H1 (cell line): Measurements from ENCODE around the gene DENND4C. TPM values are rescaled to one million over a fixed set of nuclear protein-coding genes. Genes with fewer than 3 reads are reported as not detected.

Source experiments
- CTCF ChIA-PET: fragments of 300-600 bp; sonication (Branson Sonifier 250); formaldehyde crosslinking; loops from one replicate; lab custom pipeline; 2021; ENCODE audit not compliant: partially characterized antibody; lab: Charles Lee
- POLR2A ChIA-PET: fragments of 300-600 bp; sonication (Branson Sonifier 250); formaldehyde crosslinking; loops from one replicate; lab custom pipeline; 2021; ENCODE audit warnings: inconsistent platforms; ENCODE audit not compliant: partially characterized antibody; lab: Charles Lee
- DNase-seq, 2 experiments: peaks; one replicate each; pipeline versions ENCODE4 v3.0.0 to v3.0.0-alpha.2; 2010 to 2022; ENCODE audit warnings: low spot score in 2 of 2, low read depth in 1 of 2, mixed read lengths in 1 of 2
- FAIRE-seq: peaks from 2 replicates; lab custom pipeline; 2011; peaks lifted over from hg19 to GRCh38; lab: Jason Lieb, UNC
- H2AFZ ChIP-seq: 2 replicates; pipeline ENCODE4 v1.8.1; 2012; ENCODE audit warnings: low read length, inconsistent platforms
- H2AK5ac ChIP-seq: 2 replicates; pipeline ENCODE4 v1.6.1; 2013; ENCODE audit warnings: low read depth, low read length
- H2BK120ac ChIP-seq: replicated peaks from 2 replicates; pipeline ENCODE3; 2013; ENCODE audit warnings: low read depth, low read length, inconsistent platforms
- H2BK12ac ChIP-seq: 2 replicates; pipeline ENCODE4 v1.6.1; 2013; ENCODE audit warnings: low read depth, low read length
- H2BK15ac ChIP-seq: 2 replicates; pipeline ENCODE4 v1.6.1; 2013; ENCODE audit warnings: low read length
- H2BK20ac ChIP-seq: 2 replicates; pipeline ENCODE4 v1.6.1; 2013; ENCODE audit warnings: low read length
- H2BK5ac ChIP-seq: 2 replicates; pipeline ENCODE4 v1.6.1; 2013; ENCODE audit warnings: low read depth, low read length
- H3K14ac ChIP-seq: 2 replicates; pipeline ENCODE4 v1.6.1; 2013; ENCODE audit warnings: inconsistent platforms; ENCODE audit not compliant: insufficient read length
- H3K18ac ChIP-seq: 2 replicates; pipeline ENCODE4 v1.6.1; 2013; ENCODE audit warnings: low read length; ENCODE audit errors: extremely low read depth
- H3K23ac ChIP-seq: 2 replicates; pipeline ENCODE4 v1.6.1; 2013; ENCODE audit warnings: inconsistent platforms; ENCODE audit not compliant: insufficient read length
- H3K23me2 ChIP-seq: 2 replicates; pipeline ENCODE4 v1.6.1; 2013; ENCODE audit warnings: low read depth, low read length
- H3K27ac ChIP-seq: 2 replicates; pipeline ENCODE4 v1.6.1; 2011; ENCODE audit warnings: low read depth, low read length, inconsistent platforms
- H3K27me3 ChIP-seq, 4 experiments: replicated peaks in 1 of 4; 1 replicate in 1 of 4; 2 replicates in 3 of 4; pipeline versions ENCODE4 v1.6.1 to v1.8.1; 2011 to 2013; ENCODE audit warnings: low read length in 3 of 4, mild to moderate bottlenecking in 3 of 4, inconsistent platforms in 2 of 4, mixed read lengths in 2 of 4, moderate library complexity in 1 of 4; ENCODE audit not compliant: control insufficient read depth in 3 of 4, insufficient read depth in 3 of 4; ENCODE audit errors: extremely low read depth in 1 of 4
- H3K36me3 ChIP-seq, 4 experiments: 2 replicates each; pipeline versions ENCODE4 v1.6.1 to v1.8.1; 2011 to 2013; ENCODE audit warnings: mild to moderate bottlenecking in 4 of 4, low read length in 3 of 4, moderate library complexity in 2 of 4, control low read depth in 1 of 4, inconsistent platforms in 1 of 4; ENCODE audit not compliant: insufficient read depth in 4 of 4, control insufficient read depth in 2 of 4
- H3K4ac ChIP-seq: replicated peaks from 2 replicates; pipeline ENCODE3; 2013; ENCODE audit warnings: low read length, low read depth, mixed read lengths, inconsistent platforms; ENCODE audit not compliant: insufficient read length
- H3K4me1 ChIP-seq, 4 experiments: replicated peaks in 1 of 4; 1 replicate in 1 of 4; 2 replicates in 3 of 4; pipeline versions ENCODE4 v1.6.1 to v1.8.1; 2011 to 2013; ENCODE audit warnings: low read length in 3 of 4, inconsistent platforms in 2 of 4, mixed read lengths in 1 of 4; ENCODE audit not compliant: insufficient read depth in 4 of 4, control insufficient read depth in 3 of 4
- H3K4me2 ChIP-seq, 2 experiments: 2 replicates each; pipeline versions ENCODE4 v1.6.1 to v1.8.1; 2011 to 2013; ENCODE audit warnings: low read depth in 2 of 2, low read length in 2 of 2, control low read depth in 1 of 2, inconsistent platforms in 1 of 2, mild to moderate bottlenecking in 1 of 2; ENCODE audit not compliant: insufficient read depth in 1 of 2
- H3K4me3 ChIP-seq, 4 experiments: fragments of 200-600, 300-600 bp in 1 of 4; sonication (generic), shearing (Covaris generic), sonication (Bioruptor Twin) in 1 of 4; 2 replicates each; pipeline versions ENCODE4 v1.5.1 to v1.8.1; 2011 to 2016; ENCODE audit warnings: low read length in 4 of 4, low read depth in 3 of 4, control low read depth in 2 of 4, inconsistent platforms in 2 of 4, mild to moderate bottlenecking in 2 of 4, mixed read lengths in 1 of 4, moderate library complexity in 1 of 4; ENCODE audit not compliant: insufficient read depth in 2 of 4; ENCODE audit errors: extremely low read depth in 1 of 4
- H3K56ac ChIP-seq: replicated peaks from 2 replicates; pipeline ENCODE3; 2013; ENCODE audit warnings: low read depth, mild to moderate bottlenecking, mixed read lengths, low read length, inconsistent platforms; ENCODE audit not compliant: insufficient read length
- H3K79me1 ChIP-seq: 2 replicates; pipeline ENCODE4 v1.6.1; 2013; ENCODE audit warnings: low read depth, low read length, control low read depth
- H3K79me2 ChIP-seq, 2 experiments: 2 replicates each; pipeline versions ENCODE4 v1.6.1 to v1.8.1; 2012 to 2013; ENCODE audit warnings: low read length in 2 of 2, mild to moderate bottlenecking in 2 of 2, inconsistent platforms in 1 of 2; ENCODE audit not compliant: insufficient read depth in 2 of 2, control insufficient read depth in 1 of 2
- H3K9ac ChIP-seq, 4 experiments: replicated peaks in 1 of 4; 1 replicate in 1 of 4; 2 replicates in 3 of 4; pipeline versions ENCODE4 v1.6.1 to v1.8.1; 2011 to 2013; ENCODE audit warnings: low read depth in 3 of 4, low read length in 3 of 4, control low read depth in 2 of 4, mild to moderate bottlenecking in 2 of 4, moderate library complexity in 2 of 4, inconsistent platforms in 1 of 4; ENCODE audit errors: extremely low read depth in 1 of 4
- H3K9me3 ChIP-seq, 2 experiments: 2 replicates each; pipeline versions ENCODE4 v1.6.1 to v1.8.1; 2012 to 2013; ENCODE audit warnings: mild to moderate bottlenecking in 2 of 2, moderate library complexity in 2 of 2, control low read depth in 1 of 2, inconsistent platforms in 1 of 2, low read depth in 1 of 2, low read length in 1 of 2, mixed read lengths in 1 of 2; ENCODE audit not compliant: insufficient read depth in 2 of 2
- H4K20me1 ChIP-seq, 2 experiments: replicated peaks in 1 of 2; 2 replicates each; pipeline versions ENCODE3 to v1.8.1; 2011 to 2013; ENCODE audit warnings: inconsistent platforms in 2 of 2, low read length in 2 of 2, mild to moderate bottlenecking in 1 of 2; ENCODE audit not compliant: insufficient read depth in 2 of 2, control insufficient read depth in 1 of 2
- H4K5ac ChIP-seq: 2 replicates; pipeline ENCODE4 v1.6.1; 2013; ENCODE audit warnings: low read length, low read depth, mixed read lengths, inconsistent platforms; ENCODE audit not compliant: insufficient read length
- H4K8ac ChIP-seq: 2 replicates; pipeline ENCODE4 v1.8.0; 2013; ENCODE audit warnings: mild to moderate bottlenecking, moderate library complexity, low read length, inconsistent platforms; ENCODE audit not compliant: insufficient read depth; ENCODE audit errors: extremely low read depth
- H4K91ac ChIP-seq: replicated peaks from 2 replicates; pipeline ENCODE3; 2013; ENCODE audit warnings: low read length, mixed read lengths, inconsistent platforms; ENCODE audit not compliant: insufficient read length
- ASH2L ChIP-seq: fragments of 200-600, 300-600 bp; sonication (generic); IDR thresholded peaks from one replicate; pipeline ENCODE4 v1.7.1; 2017; ENCODE audit warnings: low read length
- BACH1 ChIP-seq: IDR thresholded peaks from 2 replicates; pipeline ENCODE4 v1.6.1; 2012; ENCODE audit warnings: low read length, improper control_type of control experiment
- CBX5 ChIP-seq: fragments of 300-800, 300-1000 bp; sonication (generic); IDR thresholded peaks from 2 replicates; pipeline ENCODE4 v1.7.1; 2016; ENCODE audit warnings: antibody characterized with exemption, low read length, low read depth
- CHD1 ChIP-seq: IDR thresholded peaks from 2 replicates; pipeline ENCODE4 v1.6.1; 2012; ENCODE audit warnings: low read depth, low read length, improper control_type of control experiment
- CREB1 ChIP-seq: IDR thresholded peaks from 2 replicates; pipeline ENCODE4 v1.6.1; 2012; ENCODE audit warnings: inconsistent platforms
- E2F6 ChIP-seq: IDR thresholded peaks from 2 replicates; pipeline ENCODE4 v1.6.1; 2012; ENCODE audit warnings: inconsistent platforms
- EZH2 ChIP-seq: fragments of 200-600 bp; sonication (generic); IDR thresholded peaks from 2 replicates; pipeline ENCODE4 v1.7.1; 2012; ENCODE audit warnings: low read depth, mild to moderate bottlenecking, moderate library complexity, low read length, inconsistent platforms; ENCODE audit not compliant: severe bottlenecking
- HDAC6 ChIP-seq: IDR thresholded peaks from one replicate; pipeline ENCODE4 v1.7.1; 2012; ENCODE audit warnings: low read depth, mild to moderate bottlenecking, inconsistent platforms, low read length, moderate library complexity
- JUND ChIP-seq: IDR thresholded peaks from 2 replicates; pipeline ENCODE4 v1.6.1; 2011; ENCODE audit warnings: mild to moderate bottlenecking, improper control_type of control experiment, low read length
- MAX ChIP-seq: IDR thresholded peaks from 2 replicates; pipeline ENCODE4 v1.6.1; 2012; ENCODE audit warnings: inconsistent platforms
- POLR2A ChIP-seq, 2 experiments: IDR thresholded peaks; 1 replicate in 1 of 2; 2 replicates in 1 of 2; pipeline ENCODE4 v1.6.1; 2011; ENCODE audit warnings: low read depth in 2 of 2, low read length in 2 of 2, mild to moderate bottlenecking in 2 of 2; ENCODE audit errors: control extremely low read depth in 1 of 2
- SP1 ChIP-seq: IDR thresholded peaks from 2 replicates; pipeline ENCODE4 v1.6.1; 2011; ENCODE audit warnings: low read depth, low read length
- SP2 ChIP-seq: IDR thresholded peaks from 2 replicates; pipeline ENCODE4 v1.6.1; 2012; ENCODE audit warnings: mild to moderate bottlenecking, low read length, inconsistent platforms
- TCF12 ChIP-seq: IDR thresholded peaks from 2 replicates; pipeline ENCODE4 v1.6.1; 2011; ENCODE audit warnings: low read depth, mild to moderate bottlenecking, low read length
- WGBS, 2 experiments: shearing (Covaris generic) in 1 of 2; methylation state at CpG; one replicate each; pipeline versions ENCODE4 v1.1.6 to v1.1.7; 2013 to 2015; ENCODE audit warnings: low lambda C conversion rate in 2 of 2, mixed read lengths in 2 of 2, inconsistent platforms in 1 of 2, low coverage in 1 of 2, missing lambda C conversion rate in 1 of 2; ENCODE audit not compliant: insufficient replicate concordance in 2 of 2, insufficient coverage in 1 of 2, insufficient read length in 1 of 2; ENCODE audit errors: extremely low coverage in 1 of 2, missing lambda C conversion rate in 1 of 2; 5-methylcytosine and 5-hydroxymethylcytosine counted together
- polyA plus RNA-seq, 7 experiments: library from polyadenylated mRNA; depleted of rRNA in 3 of 7; stranded (reverse) in 5 of 7; unstranded in 2 of 7; fragments of >200 nt in 5 of 7; fragments of 200-250 nt in 2 of 7; gene quantifications; 1 replicate in 5 of 7; 2 replicates in 1 of 7; 4 replicates in 1 of 7; pipeline versions ENCODE4 v1.2.1 to v1.2.3, GENCODE V29; 2011 to 2013; ENCODE audit warnings: missing spikeins in 2 of 7, mixed read lengths in 2 of 7
- total RNA-seq: library from RNA; stranded (reverse); fragmentation: NEBNext Ultra II Directional; extraction: Animal tissue kit (Norgen Biotek cat#: 25700); gene quantifications from 2 replicates; pipeline ENCODE4 v1.2.1, GENCODE V29; 2021

The DENND4C gene
- total and polyA plus RNA-seq, 2 of the 8 experiments (the other 6 are each of a cell fraction or from before 2014, with no cell fraction given), result 6.9 to 18.9 TPM

- DNase-seq (no peak), FAIRE-seq (no peak)
- Histone ChIP-seq H4K91ac (no peak overlapping the region), H3K27me3 (no peaks in the 10 kb centered on the region; a peak in 1 of 7 replicates), H4K5ac (no peak overlapping the region), H3K23ac (no peak overlapping the region), H4K20me1 (no peaks in the 10 kb centered on the region), H2BK12ac (no peak overlapping the region), H2BK15ac (no peak overlapping the region), H3K9me3 (no peaks in the 10 kb centered on the region), H4K8ac (no peak overlapping the region), H3K4me1 (peaks cover 2 to 7% (median 5%) of the 10 kb centered on the region in 4 experiments; a peak in 5 of 7 replicates), H2AFZ (no peak overlapping the region), H2AK5ac (no peak overlapping the region), H3K4me2 (no peak overlapping the region), H2BK20ac (no peak overlapping the region), H3K23me2 (no peaks in the 10 kb centered on the region), H2BK5ac (no peak overlapping the region), H3K79me1 (peaks cover 6% of the 10 kb centered on the region; the same call in 1 of the 2 replicates), H3K56ac (no peak overlapping the region), H2BK120ac (no peak overlapping the region), H3K36me3 (no peaks in the 10 kb centered on the region), H3K4me3 (no peak overlapping the region), H3K4ac (no peak overlapping the region), H3K18ac (no peak overlapping the region), H3K14ac (no peak overlapping the region), H3K27ac (no peak overlapping the region), H3K79me2 (peaks cover 0 to 22% of the 10 kb centered on the region in 2 experiments; a peak in 2 of 4 replicates), H3K9ac (no peak overlapping the region)
- CTCF ChIA-PET, result interaction anchor here (0.7 to 1.6 kb wide), 2 partner anchors 41 to 162 kb away, joined by 3 to 5 read pairs; no protein-coding TSS in a partner anchor
- 98% methylated on average over 2 of the region's 2 CpGs; no CpG with 5 or more reads in 1 of the 2 experiments for whole genome bisulfite sequencing, 2 experiments
- POLR2A ChIA-PET, result interaction anchor here (1.1 to 1.2 kb wide), 2 partner anchors 29 to 49 kb away, joined by 3 read pairs; no protein-coding TSS in a partner anchor
- TF ChIP-seq BACH1 (no peak), HDAC6 (no peak), SP2 (no peak), JUND (no peak), EZH2 (no peak), ASH2L (no peak), SP1 (no peak), E2F6 (no peak), MAX (no peak), CBX5 (no peak), CREB1 (no peak), POLR2A (IDR thresholded peaks at IDR 0.05; ENCODE audit: control extremely low read depth in 1 of 2, low read depth in 2 of 2, low read length in 2 of 2) (no peak), CHD1 (no peak), TCF12 (no peak)
Measured at GRCh38 chr9:19416143-19416542, 185.7 kb downstream of the DENND4C start.
